NCI-H748 treated with DMSO at 0.1 percent for 48 hours (cell line): ENCODE measurements around the gene LGALS3BP.
"Not testable (repeated sequence)": the region's sequence is repeated elsewhere in the genome, so short reads cannot be mapped to it uniquely, and the experiment has no call there.

ENCODE experiments used
- DNase-seq: peaks from one replicate; lab custom pipeline; 2025; lab: John Stamatoyannopoulos, UW

LGALS3BP gene

GRCh38 chr17:78962984-78963348, 16.8 kb downstream of the LGALS3BP start:
- DNase-seq: not testable (repeated sequence)

GRCh38 chr17:78962345-78962983, 17.3 kb downstream of the LGALS3BP start:
- no peak for DNase-seq

GRCh38 chr17:78961571-78961970, 18.2 kb downstream of the LGALS3BP start:
- DNase-seq: no peak

- DNase-seq: no peak
Observed at GRCh38 chr17:78960928-78961327, 18.8 kb downstream of the LGALS3BP start.

GRCh38 chr17:78959803-78960202, 19.9 kb downstream of the LGALS3BP start:
- no peak for DNase-seq

GRCh38 chr17:78958641-78959127, 21.0 kb downstream of the LGALS3BP start:
- no peak for DNase-seq

- no peak for DNase-seq
Observed at GRCh38 chr17:78957128-78957527, 22.6 kb downstream of the LGALS3BP start.

- no peak for DNase-seq
Observed at GRCh38 chr17:78956254-78956653, 23.5 kb downstream of the LGALS3BP start.

- no peak for DNase-seq
Observed at GRCh38 chr17:78954684-78955083, 25.0 kb downstream of the LGALS3BP start.

GRCh38 chr17:78953356-78954350, 26.1 kb downstream of the LGALS3BP start:
- no peak for DNase-seq

- DNase-seq: no peak
Observed at GRCh38 chr17:78952706-78953105, 27.0 kb downstream of the LGALS3BP start.

- DNase-seq: no peak
Observed at GRCh38 chr17:78951967-78952551, 27.7 kb downstream of the LGALS3BP start.

- DNase-seq: no peak
Observed at GRCh38 chr17:78950870-78951269, 28.9 kb downstream of the LGALS3BP start.

GRCh38 chr17:78947235-78948149, 32.2 kb downstream of the LGALS3BP start:
- DNase-seq: no peak

- DNase-seq: no peak
Observed at GRCh38 chr17:78946631-78947030, 33.1 kb downstream of the LGALS3BP start.

GRCh38 chr17:78946131-78946530, 33.6 kb downstream of the LGALS3BP start:
- no peak for DNase-seq

GRCh38 chr17:78945455-78945854, 34.3 kb downstream of the LGALS3BP start:
- DNase-seq: not testable (repeated sequence)

GRCh38 chr17:78944956-78945355, 34.8 kb downstream of the LGALS3BP start:
- no peak for DNase-seq

GRCh38 chr17:78944026-78944425, 35.7 kb downstream of the LGALS3BP start:
- no peak for DNase-seq

GRCh38 chr17:78940708-78941107, 39.0 kb downstream of the LGALS3BP start:
- no peak for DNase-seq

- no peak for DNase-seq
Observed at GRCh38 chr17:78940258-78940657, 39.5 kb downstream of the LGALS3BP start.

GRCh38 chr17:78939615-78940014, 40.1 kb downstream of the LGALS3BP start:
- DNase-seq: no peak
